ENCODE measurements around the gene CCDC184. TPM values are rescaled to one million over a fixed set of nuclear protein-coding genes. Genes with fewer than 3 reads are reported as not detected.
A peak's percentile ranks its signal among the peaks of the same experiment; 100 is the strongest.

The CCDC184 gene
- polyA plus RNA-seq, 3 donors: 0.03 TPM; not detected in 2

GRCh38 chr12:48183876-48184548, 568 bp downstream of the CCDC184 start:
- Histone ChIP-seq H3K27me3 (ENCODE audit: control insufficient read depth in 2 of 2, insufficient read depth in 2 of 2, low read length in 2 of 2) (peaks cover 41 to 58% of the 10 kb centered on the region in 2 donors), H4K20me1 (ENCODE audit: insufficient read depth, low read length) (no peaks in the 10 kb centered on the region), H3K4me3 (replicated peaks in 1 of 3; ENCODE audit: low read depth in 2 of 3, low read length in 3 of 3) (peak overlapping the region; percentile 66 to 89 (median 69)), H2AFZ (ENCODE audit: insufficient read depth, low read depth, low read length, poor library complexity, severe bottlenecking) (peak overlapping the region; percentile 84), H3K4me2 (replicated peaks; ENCODE audit: extremely low read depth, low read length, poor library complexity, severe bottlenecking) (peak overlapping the region; percentile 76), H3K79me2 (ENCODE audit: insufficient read depth, low read length) (no peaks in the 10 kb centered on the region), H3K9ac (ENCODE audit: insufficient read depth, low read length, poor library complexity, severe bottlenecking) (peak overlapping the region; percentile 44), H3K36me3 (replicated peaks in 1 of 2; ENCODE audit: control insufficient read depth in 1 of 2, insufficient read depth in 2 of 2, low read length in 2 of 2) (no peaks in the 10 kb centered on the region), H3K27ac (ENCODE audit: low read depth in 1 of 2, low read length in 2 of 2) (no peak overlapping the region), H3K9me3 (replicated peaks in 1 of 2; ENCODE audit: control insufficient read depth in 1 of 2, insufficient read depth in 1 of 2, low read length in 2 of 2) (peaks cover 0 to 4% of the 10 kb centered on the region in 2 donors), H3K4me1 (ENCODE audit: control insufficient read depth in 1 of 2, insufficient read depth in 2 of 2, low read length in 2 of 2) (peaks cover 17 to 22% of the 10 kb centered on the region in 2 donors)
- peak; percentile 42 for TF ChIP-seq CTCF (IDR thresholded peaks at IDR 0.05)
- H3K27me3 Mint-ChIP-seq (ENCODE audit: low read depth in 3 of 3): peaks cover 59 to 67% (median 59%) of the 10 kb centered on the region in 3 donors
- H3K4me3 Mint-ChIP-seq: peak overlapping the region; percentile 95 to 97
- peaks cover 0 to 11% (median 4%) of the 10 kb centered on the region in 7 donors for H3K9me3 Mint-ChIP-seq
- H3K36me3 Mint-ChIP-seq: peaks cover 2 to 6% of the 10 kb centered on the region in 2 donors
- 8% methylated on average over 54 of the region's 61 CpGs for WGBS (ENCODE audit: insufficient coverage)
- no peak overlapping the region for H3K27ac Mint-ChIP-seq
- no peak for DNase-seq
- intact Hi-C loops (cut with micrococcal nuclease): loop anchor here in 1 of 2 donors (1.0 kb wide), 1 partner anchor 7 kb away; no protein-coding TSS in a partner anchor
- H3K4me1 Mint-ChIP-seq: peaks cover 18% of the 10 kb centered on the region

GRCh38 chr12:48184549-48184922, 1.1 kb downstream of the CCDC184 start:
- Mint-ChIP-seq H3K4me3 (peak overlapping the region; percentile 95 to 97), H3K4me1 (peaks cover 18% of the 10 kb centered on the region), H3K27ac (no peak overlapping the region), H3K36me3 (peaks cover 2 to 6% of the 10 kb centered on the region in 2 donors), H3K27me3 (ENCODE audit: low read depth in 3 of 3) (peaks cover 55 to 65% (median 59%) of the 10 kb centered on the region in 3 donors), H3K9me3 (peaks cover 0 to 11% (median 4%) of the 10 kb centered on the region in 7 donors)
- H3K79me2 ChIP-seq (ENCODE audit: insufficient read depth, low read length): no peaks in the 10 kb centered on the region
- H3K9ac ChIP-seq (ENCODE audit: insufficient read depth, low read length, poor library complexity, severe bottlenecking): no peak overlapping the region
- peaks cover 0 to 4% of the 10 kb centered on the region in 2 donors for H3K9me3 ChIP-seq (replicated peaks in 1 of 2; ENCODE audit: control insufficient read depth in 1 of 2, insufficient read depth in 1 of 2, low read length in 2 of 2)
- TF ChIP-seq CTCF (IDR thresholded peaks at IDR 0.05): no peak
- no peak for DNase-seq
- H3K4me2 ChIP-seq (replicated peaks; ENCODE audit: extremely low read depth, low read length, poor library complexity, severe bottlenecking): peak overlapping the region; percentile 76
- H3K27me3 ChIP-seq (ENCODE audit: control insufficient read depth in 2 of 2, insufficient read depth in 2 of 2, low read length in 2 of 2): peaks cover 41 to 58% of the 10 kb centered on the region in 2 donors
- H3K27ac ChIP-seq (ENCODE audit: low read depth in 1 of 2, low read length in 2 of 2): no peak overlapping the region
- peaks cover 17 to 22% of the 10 kb centered on the region in 2 donors for H3K4me1 ChIP-seq (ENCODE audit: control insufficient read depth in 1 of 2, insufficient read depth in 2 of 2, low read length in 2 of 2)
- no peaks in the 10 kb centered on the region for H3K36me3 ChIP-seq (replicated peaks in 1 of 2; ENCODE audit: control insufficient read depth in 1 of 2, insufficient read depth in 2 of 2, low read length in 2 of 2)
- peak overlapping the region; percentile 84 for H2AFZ ChIP-seq (ENCODE audit: insufficient read depth, low read depth, low read length, poor library complexity, severe bottlenecking)
- no peaks in the 10 kb centered on the region for H4K20me1 ChIP-seq (ENCODE audit: insufficient read depth, low read length)
- H3K4me3 ChIP-seq (replicated peaks in 1 of 3; ENCODE audit: low read depth in 2 of 3, low read length in 3 of 3): peak overlapping the region in 2 of 3 experiments; percentile 66 to 89
- WGBS (ENCODE audit: insufficient coverage): 15% methylated on average over 6 of the region's 20 CpGs
- intact Hi-C loops (cut with micrococcal nuclease): no loop called here
